Right kidney (tissue), 1 donor: ENCODE measurements around the gene SEC24D.

ENCODE experiments used
- DNase-seq: peaks from one replicate; pipeline ENCODE4 v3.0.0-alpha.2; 2016

SEC24D gene

DNA sequence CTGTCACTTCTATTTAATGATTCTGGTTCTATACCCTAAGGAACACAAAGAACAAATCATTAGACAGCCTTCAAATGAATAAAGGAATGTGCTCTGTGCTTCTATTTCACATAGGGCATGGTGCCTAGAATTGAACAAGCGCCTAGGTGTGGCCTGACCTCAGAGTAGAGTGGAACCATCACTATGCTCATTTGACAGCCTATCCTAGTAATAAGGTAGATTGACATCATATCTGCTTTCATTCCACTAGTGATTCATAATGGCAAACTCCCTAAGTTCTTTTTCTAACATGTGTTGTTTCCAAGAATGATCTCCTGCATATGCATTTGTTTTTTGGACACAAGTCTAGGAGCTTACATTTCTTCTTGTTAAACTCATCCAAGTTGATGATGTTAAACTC is 114.2 kb downstream of the SEC24D start:
- no peak for DNase-seq

DNA sequence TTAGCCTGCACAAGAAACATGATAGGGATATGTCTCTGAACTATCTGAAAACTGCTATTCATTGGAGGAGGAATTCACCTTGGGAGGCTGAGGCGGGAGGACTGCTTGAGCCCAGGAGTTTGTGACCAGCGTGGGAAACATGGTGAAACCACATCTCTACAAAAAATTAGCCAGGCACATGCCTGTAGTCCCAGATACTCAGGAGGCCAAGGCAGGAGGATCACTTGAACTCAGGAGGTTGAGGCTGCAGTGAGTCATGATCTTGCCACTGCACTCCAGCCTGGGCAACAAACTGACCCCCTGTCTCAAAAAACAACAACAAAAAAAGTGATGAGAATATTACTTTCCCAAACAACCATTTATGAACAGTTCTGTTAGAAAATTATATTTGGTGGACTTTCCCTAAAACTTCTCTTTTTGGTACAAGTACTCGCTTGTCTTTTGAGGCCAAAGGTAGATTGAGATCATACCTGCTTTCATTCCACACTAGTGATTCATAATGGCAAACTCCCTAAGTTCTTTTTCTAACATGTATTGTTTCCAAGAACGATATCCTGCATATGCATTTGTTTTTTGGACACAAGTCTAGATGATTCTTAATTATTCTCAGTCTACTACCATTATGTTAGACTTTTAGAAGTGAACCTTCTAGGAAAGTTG is 117.3 kb downstream of the SEC24D start:
- no peak for DNase-seq

DNA sequence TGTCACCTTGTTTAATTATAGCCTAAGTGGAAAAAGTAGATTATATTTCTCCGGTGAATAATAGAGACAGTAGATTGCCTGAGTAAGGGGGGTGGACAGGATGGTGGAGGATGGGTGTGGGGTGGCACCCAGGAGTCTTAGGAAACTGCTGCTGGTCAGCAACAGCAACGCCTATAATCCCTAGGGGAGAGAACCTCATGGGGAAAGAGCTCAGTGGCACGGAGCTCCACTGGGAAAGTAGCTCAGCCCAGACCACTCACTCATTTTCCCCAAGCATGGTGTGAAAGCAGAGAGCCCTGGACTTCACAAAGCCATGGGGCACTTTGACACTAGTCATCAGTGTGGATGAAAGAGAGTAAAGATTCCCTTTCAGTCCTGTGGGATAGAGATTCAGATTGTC is 119.6 kb downstream of the SEC24D start:
- no peak for DNase-seq

DNA sequence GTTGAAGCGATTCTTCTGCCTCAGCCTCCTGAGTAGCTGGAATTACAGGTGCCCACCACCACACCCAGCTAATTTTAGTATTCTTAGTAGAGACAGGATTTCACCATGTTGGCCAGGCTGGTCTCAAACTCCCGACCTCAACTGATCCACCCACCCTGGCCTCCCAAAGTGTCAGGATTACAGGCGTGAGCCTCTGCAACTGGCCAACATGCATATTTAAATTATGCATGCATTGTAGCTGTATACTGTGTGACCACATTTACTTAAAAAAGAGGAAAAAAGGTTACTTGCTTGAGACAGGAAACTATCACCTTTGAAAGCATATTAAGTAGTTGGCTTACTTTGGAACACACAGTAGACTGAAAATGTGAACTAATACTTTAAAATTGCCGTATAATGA is 121.2 kb downstream of the SEC24D start:
- DNase-seq = no peak

DNA sequence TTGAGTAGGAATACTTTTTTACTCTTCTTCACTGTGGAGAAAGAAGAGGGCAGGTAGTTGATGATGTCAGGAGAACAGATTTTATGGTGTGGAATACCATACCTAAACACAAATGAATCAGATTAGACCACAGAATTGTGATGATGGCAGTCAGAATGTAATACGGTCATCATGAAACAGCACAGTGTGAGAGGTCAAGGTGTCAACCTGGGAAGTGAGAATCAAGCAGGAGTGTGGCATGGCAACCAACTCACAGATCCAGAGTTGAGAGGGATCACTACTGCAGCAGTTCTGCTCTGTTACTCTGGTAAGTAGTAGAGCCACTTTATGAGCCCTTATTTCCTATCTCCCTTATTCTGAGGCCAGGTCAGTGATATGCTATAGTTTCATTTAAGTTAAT is 123.1 kb downstream of the SEC24D start:
- DNase-seq = no peak

DNA sequence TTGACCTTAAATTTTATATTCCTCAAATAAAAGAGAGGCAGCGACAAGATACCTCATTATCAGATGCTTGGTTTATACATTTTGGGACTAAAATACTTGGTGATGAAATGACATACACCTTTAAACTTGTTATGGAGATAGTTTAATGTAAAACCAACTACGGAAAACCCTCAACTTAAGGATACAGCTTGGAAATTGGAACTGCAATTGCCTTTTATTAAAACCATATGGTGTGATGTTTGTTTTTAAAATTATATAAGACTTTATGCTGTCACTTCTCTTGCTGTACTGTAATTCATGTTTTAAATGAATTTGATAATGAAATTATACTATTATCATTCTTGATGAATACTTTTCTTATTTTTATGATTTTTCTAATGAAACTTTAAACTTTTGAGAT is 124.9 kb downstream of the SEC24D start:
- no peak for DNase-seq

DNA sequence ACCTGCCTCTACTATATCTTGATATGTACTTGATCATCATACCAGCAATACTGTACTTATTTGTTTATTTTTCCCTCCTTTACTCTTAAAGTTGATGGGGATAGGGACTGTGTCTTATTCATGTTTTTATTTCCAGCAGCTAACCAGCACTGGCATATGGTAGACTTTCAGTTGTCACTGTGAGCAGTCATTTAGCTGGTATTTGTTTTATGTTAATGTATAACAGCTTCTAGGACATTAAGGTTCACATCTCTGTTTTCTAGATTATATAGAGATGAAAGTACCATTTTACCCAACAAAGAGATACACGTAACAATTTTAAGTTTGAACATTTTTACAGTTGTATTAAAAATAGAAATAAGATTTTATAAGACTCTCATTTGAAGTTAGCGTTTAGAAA is 132.8 kb downstream of the SEC24D start:
- no peak for DNase-seq

DNA sequence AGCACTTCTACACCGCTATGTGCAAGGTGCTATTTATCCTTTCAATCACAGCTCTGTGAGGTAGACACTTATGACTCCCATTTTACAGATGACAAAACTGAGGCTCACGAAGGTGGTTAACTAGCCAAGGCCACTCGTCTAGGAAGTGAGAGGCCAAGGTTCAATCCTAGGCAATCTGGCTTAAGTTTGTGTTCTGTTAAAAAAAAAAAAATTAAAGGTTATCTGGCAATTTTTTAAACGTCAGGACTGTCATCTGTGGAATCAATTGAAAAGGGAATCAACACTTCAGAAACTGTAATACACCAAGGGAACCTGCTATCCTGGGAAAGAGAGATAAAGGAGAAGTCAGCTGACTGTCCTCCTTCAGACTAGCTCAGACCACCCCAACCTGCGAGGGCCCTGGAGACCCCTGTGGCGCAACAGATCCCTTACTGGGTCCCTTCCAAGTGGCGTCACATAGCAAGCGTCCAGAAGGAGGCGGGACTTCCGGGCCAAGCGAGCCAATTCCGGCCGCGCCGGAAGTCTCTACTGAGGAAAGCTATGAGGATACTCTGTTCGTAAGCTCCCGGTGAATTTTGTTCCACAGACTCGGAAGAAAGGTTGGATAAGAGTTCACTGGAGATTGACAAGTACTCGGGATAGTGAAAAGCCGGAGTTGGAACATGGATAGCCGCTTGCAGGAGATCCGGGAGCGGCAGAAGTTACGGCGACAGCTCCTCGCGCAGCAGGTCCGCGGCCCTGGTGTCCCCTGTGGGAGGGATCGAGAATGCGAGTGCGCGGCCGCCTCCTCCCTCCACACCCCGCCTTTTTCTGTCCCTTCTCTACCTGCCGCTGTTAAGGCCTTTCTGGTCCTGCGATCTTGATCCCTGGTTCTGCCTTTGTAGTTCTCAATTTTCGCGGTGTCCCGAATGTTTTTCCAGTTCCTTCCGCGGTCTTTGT is 150.8 kb downstream of the SEC24D start, which contains the start of gene METTL14:
TSS of gene METTL14 (plus strand) at position 520 of the 939 bp plus-strand sequence. CDS start at position 663, 143 bp downstream.
- peak; percentile 97 for DNase-seq

DNA sequence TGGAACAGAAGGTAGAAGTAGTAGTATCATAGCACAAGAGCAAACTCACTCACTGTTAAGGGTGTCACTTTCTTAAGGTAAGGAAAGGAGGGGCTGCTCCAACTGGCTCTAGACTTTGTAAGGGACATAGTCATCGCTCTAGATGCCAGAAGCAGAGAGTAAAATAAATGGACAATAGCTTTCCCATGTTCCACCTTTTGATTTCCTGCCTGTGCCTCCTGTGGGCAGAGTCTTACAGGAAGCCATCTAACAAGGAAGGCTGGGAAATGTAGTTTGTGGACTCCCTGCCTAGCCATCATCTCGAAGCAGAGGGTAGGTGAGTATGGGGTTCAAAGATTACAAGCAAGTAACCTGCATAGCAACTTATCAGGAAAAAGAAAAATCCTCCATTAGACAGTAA is 152.4 kb downstream of the SEC24D start:
- DNase-seq = no peak

DNA sequence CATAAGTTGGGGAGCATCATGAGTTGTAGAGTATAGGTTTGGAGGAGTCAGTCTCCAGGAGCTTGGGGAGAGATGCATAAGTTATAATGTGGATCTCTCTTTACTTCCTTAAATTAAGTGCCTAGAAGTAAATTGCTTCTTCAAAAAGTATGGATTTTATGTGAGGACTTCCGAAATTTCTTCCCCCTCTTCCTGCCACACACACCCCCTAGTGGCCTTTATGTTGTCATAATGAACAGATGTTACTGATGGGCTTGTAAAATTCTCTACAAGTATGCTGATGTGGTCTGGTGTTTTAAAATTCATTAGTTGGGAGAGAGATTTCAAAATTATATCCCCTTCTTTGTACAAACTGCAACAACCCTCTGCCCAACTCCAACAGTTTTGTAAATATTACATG is 153.0 kb downstream of the SEC24D start:
- no peak for DNase-seq

DNA sequence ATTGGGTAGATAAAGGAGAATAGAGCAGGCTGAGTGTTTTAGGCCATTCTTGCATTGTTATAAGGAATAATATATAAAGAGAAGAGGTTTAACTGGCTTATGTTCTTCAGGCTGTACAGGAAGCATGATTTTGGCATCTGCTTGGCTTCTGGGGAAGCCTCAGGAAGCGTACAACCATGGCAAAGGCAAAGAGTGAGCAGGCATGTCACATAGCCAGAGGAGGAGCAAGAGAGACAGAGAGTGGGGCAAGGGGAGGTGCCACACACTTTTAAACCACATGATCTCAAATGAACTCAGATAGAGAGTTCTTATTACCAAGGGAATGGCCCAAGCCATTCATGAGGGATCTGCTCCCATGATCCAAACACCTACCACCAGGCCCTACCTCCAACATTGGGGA is 155.1 kb downstream of the SEC24D start:
- no peak for DNase-seq

DNA sequence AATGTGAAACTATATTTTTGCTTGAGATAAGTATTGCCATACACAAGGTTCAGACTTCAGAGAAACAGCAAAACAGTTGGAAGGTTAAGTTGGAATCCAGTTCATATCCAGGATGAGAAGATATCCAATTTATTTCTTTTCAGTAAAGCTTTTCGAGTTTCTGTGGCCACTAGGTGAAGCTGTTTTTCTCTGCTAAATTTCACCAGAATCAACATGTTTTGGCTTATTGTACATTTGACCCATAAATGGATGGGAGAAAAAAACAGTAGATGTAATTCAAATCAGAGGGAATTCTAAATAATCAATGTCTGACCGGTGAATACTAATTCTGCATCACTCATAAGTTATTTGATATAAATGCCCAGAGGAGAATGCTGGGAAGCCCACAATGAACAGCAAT is 159.8 kb downstream of the SEC24D start:
- DNase-seq = no peak
